DND-41 (cell line): Measurements from ENCODE around the gene RASGRP4.

Source experiments
- EZH2 ChIP-seq: IDR thresholded peaks from 3 replicates; pipeline ENCODE4 v1.6.1; 2012; ENCODE audit warnings: borderline replicate concordance, low read depth, mild to moderate bottlenecking, moderate library complexity, low read length, inconsistent platforms; ENCODE audit not compliant: severe bottlenecking
- TF ChIP-seq, protein P1 (sequence below): IDR thresholded peaks from 2 replicates; pipeline ENCODE4 v1.5.1; 2012; ENCODE audit warnings: borderline replicate concordance, low read length, moderate library complexity, mild to moderate bottlenecking; ENCODE audit not compliant: poor library complexity, severe bottlenecking; ENCODE audit errors: extremely low read depth

- TF ChIP-seq, protein P1, sequence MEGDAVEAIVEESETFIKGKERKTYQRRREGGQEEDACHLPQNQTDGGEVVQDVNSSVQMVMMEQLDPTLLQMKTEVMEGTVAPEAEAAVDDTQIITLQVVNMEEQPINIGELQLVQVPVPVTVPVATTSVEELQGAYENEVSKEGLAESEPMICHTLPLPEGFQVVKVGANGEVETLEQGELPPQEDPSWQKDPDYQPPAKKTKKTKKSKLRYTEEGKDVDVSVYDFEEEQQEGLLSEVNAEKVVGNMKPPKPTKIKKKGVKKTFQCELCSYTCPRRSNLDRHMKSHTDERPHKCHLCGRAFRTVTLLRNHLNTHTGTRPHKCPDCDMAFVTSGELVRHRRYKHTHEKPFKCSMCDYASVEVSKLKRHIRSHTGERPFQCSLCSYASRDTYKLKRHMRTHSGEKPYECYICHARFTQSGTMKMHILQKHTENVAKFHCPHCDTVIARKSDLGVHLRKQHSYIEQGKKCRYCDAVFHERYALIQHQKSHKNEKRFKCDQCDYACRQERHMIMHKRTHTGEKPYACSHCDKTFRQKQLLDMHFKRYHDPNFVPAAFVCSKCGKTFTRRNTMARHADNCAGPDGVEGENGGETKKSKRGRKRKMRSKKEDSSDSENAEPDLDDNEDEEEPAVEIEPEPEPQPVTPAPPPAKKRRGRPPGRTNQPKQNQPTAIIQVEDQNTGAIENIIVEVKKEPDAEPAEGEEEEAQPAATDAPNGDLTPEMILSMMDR: no peak
- TF ChIP-seq EZH2: no peak
Measured at GRCh38 chr19:38451036-38451435, 25.0 kb upstream of the RASGRP4 start.
